Stimulated activated CD8-positive, alpha-beta memory T cell treated with anti-CD3 and anti-CD28 coated beads, Interleukin-15, amount 100 ng/mL, for 24 hours (primary cell): ENCODE measurements around the gene KCNT2.
"Not testable (repeated sequence)": the region's sequence is repeated elsewhere in the genome, so short reads cannot be mapped to it uniquely, and the experiment has no call there.

Source experiments
- DNase-seq: peaks from one replicate; pipeline ENCODE4 v3.0.0-alpha.2; 2020; ENCODE audit warnings: low read depth

The KCNT2 gene

DNA sequence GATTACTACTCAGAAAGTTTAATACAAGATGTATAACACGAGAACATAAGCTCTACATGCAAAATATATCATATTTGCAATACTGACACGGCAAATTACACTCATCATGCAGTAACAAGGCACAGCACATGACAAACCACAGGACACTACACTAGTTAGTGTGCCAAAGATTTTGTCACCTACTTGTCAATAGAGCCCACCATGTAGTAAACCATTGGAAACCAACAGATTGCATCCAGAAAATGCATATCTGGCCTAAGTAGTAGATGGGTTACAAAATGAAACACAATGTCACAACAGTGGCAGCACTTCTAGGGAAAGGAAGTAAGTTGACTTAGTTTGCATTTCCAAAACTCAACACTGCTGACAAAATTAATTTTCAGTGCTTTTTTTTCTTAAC is 288.9 kb downstream of the KCNT2 start:
- no peak for DNase-seq

DNA sequence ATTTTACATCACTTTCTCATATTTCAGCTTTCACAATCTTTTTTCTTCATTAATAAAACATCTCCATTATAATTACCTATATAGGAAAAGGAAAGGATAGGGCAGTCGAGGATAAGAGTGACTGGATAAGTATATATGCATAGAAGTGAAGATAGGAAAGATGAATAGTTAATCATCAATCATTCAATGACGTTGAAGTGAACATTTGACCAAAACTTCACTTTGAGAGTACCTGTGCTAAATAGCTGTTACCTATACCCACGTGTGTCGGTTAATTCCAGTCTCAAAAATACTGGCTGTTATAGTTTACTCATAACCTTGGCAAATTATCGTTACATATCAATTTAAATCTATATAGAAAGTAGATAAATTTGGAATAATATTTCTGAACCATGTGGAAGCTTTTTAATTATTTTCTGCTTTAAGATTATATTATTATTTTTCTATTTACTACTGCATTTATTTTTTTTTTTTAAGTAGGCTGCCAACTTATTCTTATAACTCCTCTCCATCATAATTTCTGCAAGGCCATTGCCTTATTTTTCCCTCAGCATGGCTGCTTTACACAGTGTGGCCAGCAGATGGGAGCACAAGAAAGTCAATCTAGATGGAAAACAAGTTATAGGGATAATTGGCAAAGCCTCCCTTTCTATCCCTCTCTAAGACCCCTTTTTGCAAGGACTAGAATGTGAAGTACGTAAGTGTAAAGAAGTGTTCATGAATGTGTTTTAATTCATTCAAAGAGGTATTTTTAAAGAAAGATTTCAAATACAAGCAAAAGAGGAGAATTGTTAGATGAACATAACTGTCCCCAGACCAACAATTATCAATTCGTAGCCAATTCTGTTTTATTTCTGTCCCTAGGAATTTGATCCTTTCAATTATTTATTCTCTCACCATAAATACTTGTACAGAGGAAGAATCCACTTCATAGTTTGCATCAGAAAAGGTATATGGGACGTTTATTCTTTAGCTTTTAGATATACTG is 290.4 kb downstream of the KCNT2 start:
- DNase-seq, result no peak

DNA sequence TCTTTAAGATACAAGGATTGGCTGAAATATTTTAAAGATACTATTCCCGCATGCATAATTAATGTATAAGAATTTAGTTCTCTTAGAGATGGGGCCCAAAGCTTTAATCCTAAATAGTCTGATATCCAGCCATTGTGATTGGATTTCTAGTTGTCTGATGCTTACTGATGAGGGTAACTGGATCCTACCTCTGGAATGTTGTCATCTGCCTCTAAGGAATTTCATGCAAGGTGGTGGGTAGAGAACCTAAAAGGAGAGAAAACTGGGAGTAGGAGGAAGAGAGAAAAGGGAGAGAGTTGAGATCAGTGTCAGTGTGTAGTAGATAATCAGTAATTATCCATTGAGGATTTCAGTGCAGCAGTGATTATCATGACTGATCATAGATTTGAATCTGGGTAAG is 295.5 kb downstream of the KCNT2 start:
- no peak for DNase-seq

DNA sequence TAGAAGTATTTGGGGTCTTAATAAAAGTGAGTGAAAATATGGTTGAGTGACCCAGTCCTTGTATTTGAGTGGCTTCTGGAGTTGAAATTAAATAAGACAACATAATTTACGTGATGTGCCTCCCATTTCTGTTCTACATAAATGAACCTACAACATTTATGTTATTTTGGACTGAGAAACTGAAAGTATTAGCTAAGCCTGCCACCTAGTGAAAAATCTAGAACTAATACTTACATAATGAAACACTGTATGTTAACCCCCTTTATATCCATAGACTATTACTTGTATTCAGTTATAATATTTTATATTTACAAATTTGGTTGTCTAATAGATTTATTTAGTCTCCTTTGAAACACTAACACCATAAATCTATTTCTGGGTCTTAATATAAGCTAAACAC is 298.9 kb downstream of the KCNT2 start:
- DNase-seq, result no peak

DNA sequence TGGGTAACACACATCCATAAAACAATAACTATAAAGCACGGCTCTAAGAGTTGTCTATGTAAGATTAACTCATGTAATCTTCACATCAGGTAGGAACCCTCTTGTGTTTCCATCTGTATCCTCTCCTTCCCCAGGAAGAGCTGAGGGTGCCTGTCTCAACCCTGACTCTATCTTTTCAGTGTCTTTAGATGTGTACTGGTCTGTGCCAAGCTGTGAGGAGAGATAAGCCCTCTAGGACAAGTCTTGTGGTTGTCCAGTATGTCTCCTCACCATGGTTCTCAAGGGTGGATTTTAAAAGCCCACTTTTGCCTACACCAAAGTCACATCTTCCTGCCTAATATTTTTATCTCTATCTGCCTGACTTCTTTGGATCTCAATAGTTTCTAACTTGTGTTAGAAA is 300.1 kb downstream of the KCNT2 start:
- no peak for DNase-seq

DNA sequence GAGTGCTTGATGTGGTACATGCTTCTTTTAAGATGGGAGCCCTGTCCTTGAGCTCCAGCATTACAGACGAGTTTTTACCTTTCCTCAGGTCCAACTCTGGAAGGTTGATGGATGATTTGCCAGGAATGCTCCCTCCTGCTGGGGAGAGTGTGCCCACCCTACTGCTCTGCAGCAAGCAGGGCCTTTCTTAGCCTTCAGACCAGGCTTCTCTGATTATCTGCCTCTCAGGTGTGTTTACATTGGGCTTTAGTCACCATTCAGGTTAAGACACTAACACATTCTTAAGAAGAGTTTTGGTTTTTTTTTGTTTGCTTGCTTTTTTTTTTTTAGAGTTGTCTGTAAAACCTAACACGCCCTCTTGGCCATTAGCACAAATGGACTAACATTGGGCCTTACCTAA is 301.8 kb downstream of the KCNT2 start:
- no peak for DNase-seq

DNA sequence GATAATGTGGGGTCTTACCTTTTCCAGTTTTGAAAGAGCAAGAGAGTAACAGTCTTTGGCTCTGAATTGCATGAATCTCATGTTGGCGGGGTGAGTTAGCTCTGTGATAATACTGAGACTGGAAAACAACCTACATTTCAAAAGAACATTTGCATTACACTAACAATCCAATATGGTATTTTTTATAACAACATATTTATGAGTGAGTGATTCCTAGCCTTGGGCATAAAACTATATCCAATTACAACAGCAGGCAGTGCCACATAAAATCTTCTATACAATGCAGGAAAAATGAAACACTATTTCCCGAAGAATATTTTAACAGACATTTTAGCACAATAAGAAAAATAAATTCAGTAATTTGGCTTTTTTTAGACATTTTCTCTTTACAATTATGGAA is 303.0 kb downstream of the KCNT2 start:
- no peak for DNase-seq

DNA sequence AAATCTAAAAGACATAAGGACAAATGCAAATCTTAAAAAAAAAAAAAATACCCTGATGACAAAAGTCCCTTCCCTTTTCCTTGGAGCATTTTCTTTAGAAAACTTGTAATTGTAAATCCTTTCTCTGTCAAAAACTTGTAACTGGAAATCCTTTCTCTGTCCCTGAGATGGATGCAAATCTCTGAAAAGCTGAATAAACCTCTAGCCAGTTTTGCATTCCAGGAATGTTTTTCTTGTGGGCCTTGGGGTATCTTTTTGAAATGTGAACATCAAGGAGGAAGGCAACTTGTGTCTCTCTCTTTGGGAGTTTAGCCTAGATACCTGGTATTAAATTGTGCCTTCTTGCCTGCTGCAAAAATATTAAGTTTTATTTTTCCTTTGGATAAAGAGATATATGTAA is 305.3 kb downstream of the KCNT2 start:
- DNase-seq, result no peak

DNA sequence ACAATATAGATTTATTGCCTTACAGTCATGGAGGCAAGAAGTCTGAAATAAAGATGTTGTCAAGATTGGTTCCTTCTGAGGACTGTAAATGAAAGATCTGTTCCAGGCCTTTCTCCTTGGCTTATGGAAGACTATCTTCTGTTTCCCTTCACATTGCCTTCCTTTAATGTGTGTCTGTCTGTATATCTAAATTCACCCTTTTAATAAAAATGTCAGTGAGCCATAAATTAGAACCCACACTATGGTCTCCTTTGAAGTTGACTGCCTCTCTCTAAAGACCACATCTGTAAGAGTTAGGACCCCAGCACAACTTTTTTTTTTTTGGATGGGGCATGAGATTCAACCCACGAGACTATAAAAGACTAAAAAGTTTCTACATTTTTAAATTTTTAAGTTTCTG is 305.8 kb downstream of the KCNT2 start:
- DNase-seq, result no peak

DNA sequence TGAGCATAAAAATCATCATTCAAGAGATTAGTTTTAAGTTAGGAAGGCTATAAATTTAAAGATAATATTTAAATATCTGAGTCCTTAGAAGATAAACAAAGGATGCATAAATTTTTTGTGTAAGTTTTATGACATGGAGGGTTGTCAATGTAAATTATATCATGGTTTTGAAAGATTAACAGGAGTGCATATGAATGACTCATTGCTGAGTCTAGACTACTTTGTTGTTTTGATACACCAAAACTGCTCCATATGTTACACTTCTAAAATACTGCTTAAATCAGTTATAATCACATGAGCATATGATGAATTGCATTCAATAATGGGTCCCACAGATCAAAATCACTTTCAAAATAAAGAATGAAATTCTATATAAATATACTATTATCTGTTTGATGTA is 312.5 kb downstream of the KCNT2 start:
- no peak for DNase-seq

DNA sequence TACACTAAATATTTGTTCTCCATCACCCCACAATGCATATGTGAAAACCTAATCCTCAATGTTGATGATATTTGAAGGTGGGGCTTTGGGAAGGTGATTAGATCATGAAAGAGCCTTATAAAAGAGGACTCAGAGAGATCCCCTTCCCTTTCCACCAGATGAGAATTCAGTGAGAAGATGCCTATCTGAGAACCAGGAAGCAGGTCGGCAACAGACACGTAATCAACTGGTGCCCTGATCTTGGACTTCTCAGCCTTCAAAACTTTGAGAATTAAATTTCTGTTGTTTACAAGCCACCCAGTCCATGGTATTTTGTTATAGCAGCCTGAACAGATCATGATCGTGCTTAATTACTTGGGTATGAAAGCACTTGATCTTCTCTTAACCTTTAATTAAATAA is 329.4 kb downstream of the KCNT2 start:
- DNase-seq, result no peak

DNA sequence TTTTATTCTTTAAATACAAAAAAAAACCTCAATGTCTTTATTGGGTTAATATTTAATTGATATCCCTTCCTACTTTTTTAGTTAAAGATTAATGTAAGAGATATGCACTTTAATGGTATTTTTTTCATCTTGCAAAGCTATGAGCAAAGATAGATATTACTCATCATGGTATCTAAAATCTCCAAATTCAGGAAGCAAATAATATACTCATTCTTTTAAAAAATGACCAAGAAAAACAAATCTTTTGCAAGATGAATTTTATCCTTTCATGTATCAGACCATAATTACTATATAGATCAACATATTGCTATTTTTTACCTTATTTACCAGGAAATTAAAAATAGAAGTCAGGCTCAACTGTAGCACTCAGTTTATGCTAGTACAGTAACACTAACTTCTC is 330.4 kb downstream of the KCNT2 start:
- no peak for DNase-seq

DNA sequence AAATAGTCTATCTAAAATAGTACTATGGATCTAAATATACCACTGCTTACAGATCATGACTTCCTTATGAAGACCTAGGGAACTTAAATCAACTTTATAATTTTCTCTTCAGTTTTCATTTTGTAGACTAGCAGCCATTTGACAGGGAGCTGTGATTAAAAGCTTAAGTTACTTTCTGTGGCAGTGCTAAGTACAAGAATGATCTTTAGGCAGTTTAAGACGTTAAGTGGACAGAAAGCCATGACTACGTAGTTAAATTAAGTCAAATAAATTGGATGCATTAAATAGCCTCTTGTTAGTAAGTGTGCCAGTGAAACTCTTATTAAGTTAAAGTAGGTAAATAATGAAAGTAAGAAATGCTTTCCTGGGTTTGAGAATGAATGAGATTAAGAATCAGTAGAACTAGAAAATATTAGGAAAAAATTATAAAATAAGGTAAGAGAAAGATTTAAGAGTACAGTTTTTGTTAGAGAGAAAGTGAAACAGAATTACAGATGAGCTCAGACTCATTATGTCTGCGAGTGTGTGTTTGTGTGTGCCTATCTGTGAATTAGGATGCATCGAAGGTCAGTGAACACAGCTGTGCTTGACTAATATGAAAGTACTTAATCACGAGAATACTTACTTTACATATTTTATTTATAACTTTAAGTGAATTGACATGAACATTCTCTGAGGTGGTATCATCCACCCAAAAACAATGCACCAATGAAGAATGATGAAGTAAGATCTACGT is 336.9 kb downstream of the KCNT2 start:
- DNase-seq, result no peak

DNA sequence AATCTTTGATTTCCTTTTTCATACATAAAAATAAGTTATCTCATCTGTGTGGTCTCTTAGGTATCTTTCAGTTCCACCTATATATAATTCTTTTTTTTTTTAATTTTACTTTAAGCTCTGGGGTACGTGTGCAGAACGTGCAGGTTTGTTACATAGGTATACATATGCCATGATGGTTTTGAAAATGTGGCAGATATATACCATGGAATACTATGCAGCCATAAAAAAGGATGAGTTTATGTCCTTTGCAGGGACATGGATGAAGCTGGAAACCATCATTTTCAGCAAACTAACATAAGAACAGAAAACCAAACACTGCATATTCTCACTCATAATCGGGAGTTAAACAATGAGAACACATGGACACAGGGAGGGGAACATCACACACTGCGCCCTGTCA is 345.2 kb downstream of the KCNT2 start:
- not testable (repeated sequence) for DNase-seq

DNA sequence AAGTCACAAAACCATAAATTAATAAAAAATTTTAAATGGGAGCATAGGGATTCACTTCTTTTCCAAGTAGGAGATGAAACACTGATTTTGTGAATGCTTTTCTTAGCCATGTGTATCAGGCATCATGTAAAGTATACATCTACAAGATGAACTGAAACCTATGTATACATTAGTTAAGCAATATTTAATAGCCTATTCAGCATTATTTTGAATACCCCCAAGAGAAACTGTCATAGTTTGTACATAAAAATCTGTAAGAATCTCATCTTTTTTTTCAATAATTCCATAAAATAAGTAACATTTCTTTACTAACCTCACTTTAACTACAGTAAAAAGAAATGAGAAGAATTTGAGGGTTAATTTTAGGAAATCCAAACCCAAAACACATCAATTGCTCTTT is 348.0 kb downstream of the KCNT2 start:
- no peak for DNase-seq

DNA sequence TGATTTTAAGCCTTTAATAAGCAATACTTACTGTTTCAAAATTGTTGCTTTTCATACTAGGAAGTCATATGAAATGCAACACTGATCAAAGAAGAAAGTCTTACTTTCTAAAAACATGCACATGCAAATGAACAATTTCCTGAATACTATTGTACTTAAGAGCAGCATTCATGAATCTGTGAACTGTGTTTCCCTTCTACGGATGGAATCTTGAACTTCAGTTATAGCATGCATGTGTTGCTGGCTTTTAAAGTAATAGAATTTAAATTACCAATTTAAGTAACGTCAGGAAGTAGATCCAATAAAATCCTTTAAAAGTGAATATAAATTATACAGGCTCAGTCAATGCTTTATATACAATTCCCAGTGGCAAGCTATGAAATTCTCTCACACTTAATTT is 348.9 kb downstream of the KCNT2 start:
- no peak for DNase-seq

DNA sequence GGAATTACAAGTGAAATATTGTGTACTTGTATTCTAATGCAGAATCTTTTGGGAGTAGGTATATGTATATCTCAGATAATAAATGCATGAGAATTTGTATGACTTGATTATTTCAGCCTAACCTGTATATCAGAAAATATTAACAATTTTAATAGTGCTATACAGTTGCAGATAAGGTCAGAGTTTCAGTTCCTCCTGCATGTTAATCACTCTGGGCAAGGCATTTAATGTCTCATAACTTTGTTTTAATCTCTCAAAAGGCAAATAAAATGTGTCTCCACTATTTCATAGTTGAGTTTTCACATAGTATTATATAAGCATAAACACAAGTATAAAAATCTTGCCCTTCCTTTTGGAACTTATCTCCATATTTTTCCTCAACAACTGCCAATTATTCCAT is 352.5 kb downstream of the KCNT2 start:
- no peak for DNase-seq

DNA sequence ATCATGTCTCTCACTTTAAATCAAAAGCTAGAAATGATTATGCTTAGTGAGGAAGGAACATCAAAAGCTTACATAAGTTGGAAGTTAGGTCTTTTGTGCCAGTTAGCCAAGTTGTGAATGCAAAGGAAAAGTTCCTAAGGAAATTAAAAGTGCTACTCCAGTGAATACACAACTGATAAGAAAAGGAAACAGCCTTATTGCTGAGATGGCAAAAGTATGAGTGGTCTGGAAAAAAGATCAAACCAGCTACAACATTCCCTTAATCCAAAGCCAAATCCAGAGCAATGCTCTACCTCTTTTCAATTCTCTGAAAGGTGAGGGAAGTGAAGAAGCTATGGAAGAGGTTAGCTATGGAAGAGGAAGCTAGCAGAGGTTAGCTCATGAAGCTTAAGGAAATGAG is 378.7 kb downstream of the KCNT2 start:
- DNase-seq, result no peak

DNA sequence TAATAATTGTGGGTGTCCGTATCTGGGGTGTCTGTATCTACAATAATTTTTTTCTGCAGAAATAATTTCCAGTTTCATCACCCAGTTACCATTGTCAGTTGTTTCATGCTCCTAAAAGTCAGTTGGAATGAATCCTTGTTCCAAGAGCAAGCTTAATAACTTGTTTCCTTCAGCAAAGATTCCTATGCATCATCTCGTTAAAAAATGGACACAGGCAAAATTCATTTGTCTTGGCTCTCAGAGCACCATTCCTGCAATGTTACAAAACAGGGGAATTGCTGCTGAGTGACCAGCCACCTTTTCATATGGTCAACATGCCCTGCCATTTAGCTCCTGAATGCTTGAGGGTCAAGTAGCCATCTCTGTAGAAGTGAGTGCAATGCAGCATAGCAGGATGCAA is 393.4 kb downstream of the KCNT2 start:
- no peak for DNase-seq

DNA sequence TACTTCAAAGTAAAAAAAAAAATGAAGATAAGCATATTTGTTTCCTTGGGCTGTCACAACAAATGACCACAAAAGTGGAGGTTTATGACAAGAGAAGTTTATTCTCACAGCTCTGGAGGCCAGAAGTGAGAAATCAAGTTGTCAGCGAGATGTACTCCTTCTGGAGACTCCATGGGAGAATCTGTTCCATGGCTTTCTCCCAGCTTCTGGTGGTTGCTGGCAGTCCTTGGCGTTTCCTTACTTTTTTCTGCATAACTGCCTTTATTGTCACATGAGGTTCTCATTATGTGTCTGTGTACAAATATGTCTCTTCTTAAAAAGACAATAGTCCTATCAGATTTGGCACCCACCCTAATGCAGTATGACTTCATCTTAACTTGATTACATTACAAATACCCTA is 398.3 kb downstream of the KCNT2 start:
- no peak for DNase-seq

DNA sequence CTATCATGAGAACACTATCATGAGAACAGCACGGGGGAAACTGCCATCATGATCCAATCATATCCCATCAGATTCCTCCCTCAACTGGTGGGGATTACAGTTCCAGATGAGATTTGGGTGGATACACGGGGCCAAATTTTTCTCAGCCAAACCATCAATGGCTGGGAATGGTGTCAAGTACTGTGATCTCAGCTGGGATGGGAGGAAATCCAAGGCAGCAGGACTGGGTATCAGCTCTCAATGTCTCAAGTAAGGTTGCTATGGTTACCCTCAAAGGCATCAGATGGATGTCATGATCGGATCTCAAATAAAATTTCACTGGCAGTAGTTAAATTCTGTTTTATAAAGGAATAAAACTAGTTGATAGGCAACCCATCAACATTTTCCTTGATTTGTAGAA is 399.0 kb downstream of the KCNT2 start:
- DNase-seq, result no peak

DNA sequence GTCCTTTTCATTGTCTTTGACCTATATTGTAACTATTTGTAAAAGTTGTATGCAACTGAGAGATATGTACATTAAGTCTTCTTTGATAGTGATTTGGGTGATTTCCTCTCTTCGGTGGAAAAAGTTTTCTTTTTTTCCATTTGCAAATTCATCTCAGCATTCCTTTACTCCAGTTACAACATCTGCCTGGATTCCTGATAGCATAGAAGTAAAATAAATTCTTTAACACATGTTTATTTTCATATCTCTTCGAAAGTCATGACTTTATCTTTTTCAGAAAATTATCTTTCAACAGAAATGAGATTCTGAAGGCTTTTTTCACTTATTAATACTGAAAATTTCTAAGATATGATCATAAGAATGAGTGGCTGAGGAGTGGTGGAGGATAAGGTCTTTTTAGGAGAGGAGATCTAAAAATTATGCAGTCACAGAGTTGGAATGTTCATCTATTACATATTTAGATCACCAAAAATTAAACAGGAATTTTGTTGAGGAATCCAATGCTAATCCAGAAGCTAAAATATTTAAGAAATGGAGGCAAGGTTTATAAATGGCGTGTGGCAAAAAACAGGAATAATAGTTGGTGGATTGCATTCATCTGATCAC is 400.5 kb downstream of the KCNT2 start:
- DNase-seq, result no peak

DNA sequence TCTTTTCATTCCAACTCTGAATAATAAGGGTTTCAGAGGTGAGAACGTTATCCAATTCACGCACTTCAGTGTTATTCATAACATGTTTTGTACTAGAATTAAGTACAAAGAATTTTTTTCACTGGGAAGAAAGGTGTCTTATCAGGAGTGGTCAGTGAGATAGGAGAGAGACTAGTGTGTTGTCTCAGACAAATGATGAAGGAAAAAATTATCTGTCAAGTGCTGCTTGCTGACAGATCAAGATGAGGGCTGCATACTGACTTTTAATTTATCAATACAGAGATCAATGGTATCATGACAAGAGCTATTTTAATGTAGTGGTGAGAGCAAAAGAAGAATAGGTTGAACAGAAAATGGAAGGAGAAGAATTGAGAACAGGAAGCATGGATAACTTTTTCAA is 402.4 kb downstream of the KCNT2 start:
- no peak for DNase-seq
